GM21619 (cell line): ENCODE results near the gene TBC1D10A.
A peak's percentile ranks its signal among the peaks of the same experiment; 100 is the strongest.

Experiments
- ATAC-seq: cut with Tn5 transposase; IDR thresholded peaks from one replicate; pipeline ENCODE4 v1.9.1; 2021; ENCODE audit not compliant: unreplicated experiment

The TBC1D10A gene, protein sequence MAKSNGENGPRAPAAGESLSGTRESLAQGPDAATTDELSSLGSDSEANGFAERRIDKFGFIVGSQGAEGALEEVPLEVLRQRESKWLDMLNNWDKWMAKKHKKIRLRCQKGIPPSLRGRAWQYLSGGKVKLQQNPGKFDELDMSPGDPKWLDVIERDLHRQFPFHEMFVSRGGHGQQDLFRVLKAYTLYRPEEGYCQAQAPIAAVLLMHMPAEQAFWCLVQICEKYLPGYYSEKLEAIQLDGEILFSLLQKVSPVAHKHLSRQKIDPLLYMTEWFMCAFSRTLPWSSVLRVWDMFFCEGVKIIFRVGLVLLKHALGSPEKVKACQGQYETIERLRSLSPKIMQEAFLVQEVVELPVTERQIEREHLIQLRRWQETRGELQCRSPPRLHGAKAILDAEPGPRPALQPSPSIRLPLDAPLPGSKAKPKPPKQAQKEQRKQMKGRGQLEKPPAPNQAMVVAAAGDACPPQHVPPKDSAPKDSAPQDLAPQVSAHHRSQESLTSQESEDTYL

DNA sequence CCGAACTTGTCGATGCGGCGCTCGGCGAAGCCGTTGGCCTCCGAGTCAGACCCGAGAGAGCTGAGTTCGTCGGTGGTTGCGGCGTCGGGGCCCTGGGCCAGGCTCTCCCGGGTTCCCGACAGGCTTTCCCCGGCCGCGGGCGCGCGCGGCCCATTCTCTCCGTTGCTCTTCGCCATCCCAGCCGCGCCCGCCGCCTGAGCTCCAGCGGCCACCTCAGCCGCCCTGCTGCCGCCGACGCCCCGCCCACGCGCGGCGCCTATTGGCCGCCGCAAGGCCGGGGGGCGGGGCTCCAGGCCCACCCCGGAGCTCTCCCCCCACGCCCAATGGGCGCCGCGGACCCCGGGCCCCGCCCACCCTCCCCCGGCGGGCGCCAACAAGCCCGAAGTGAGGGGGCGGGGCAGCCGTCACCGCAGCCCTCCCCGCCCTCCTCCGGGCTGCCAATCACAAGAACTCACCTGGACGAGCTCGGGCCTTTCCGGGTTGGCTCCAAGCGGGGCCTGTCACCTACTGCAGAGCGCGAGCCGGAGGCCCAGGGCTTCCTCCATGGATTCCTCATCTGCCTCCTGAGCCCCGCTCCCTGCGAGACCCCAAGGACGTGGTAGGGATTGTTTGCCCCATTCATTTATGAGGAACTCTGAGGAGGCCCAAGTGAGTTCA, at the start of gene TBC1D10A:
TBC1D10A (minus strand) TSS at position 236 of the 657 bp plus-strand sequence; CDS start at position 176, 60 bp downstream.
- ATAC-seq, result peak; percentile 90

DNA sequence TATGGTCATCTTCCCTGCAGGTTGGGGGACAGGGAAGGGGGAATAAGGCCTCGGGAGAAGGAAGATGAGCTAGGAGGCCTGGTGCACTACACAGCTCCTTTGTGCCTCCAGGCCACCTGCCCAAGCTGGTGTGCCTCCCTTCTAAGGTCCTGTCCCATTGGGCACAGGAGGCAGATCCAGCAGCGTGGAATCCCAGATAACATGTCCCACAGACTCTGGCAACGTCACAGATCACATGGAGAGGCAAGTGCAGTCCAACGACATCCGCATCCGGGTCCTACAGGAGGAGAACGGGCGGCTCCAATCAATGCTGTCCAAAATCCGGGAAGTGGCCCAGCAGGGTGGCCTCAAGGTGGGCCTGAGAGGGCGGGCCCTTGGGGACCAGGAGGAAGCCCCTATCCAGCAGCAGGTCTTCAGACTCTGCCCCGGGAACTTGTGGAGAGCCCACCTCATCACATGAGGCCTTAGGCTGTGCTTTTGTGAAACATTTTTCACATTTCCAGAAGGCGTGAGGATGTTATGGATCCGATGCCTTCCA, 48.6 kb upstream of the TBC1D10A start:
- ATAC-seq, result no peak

DNA sequence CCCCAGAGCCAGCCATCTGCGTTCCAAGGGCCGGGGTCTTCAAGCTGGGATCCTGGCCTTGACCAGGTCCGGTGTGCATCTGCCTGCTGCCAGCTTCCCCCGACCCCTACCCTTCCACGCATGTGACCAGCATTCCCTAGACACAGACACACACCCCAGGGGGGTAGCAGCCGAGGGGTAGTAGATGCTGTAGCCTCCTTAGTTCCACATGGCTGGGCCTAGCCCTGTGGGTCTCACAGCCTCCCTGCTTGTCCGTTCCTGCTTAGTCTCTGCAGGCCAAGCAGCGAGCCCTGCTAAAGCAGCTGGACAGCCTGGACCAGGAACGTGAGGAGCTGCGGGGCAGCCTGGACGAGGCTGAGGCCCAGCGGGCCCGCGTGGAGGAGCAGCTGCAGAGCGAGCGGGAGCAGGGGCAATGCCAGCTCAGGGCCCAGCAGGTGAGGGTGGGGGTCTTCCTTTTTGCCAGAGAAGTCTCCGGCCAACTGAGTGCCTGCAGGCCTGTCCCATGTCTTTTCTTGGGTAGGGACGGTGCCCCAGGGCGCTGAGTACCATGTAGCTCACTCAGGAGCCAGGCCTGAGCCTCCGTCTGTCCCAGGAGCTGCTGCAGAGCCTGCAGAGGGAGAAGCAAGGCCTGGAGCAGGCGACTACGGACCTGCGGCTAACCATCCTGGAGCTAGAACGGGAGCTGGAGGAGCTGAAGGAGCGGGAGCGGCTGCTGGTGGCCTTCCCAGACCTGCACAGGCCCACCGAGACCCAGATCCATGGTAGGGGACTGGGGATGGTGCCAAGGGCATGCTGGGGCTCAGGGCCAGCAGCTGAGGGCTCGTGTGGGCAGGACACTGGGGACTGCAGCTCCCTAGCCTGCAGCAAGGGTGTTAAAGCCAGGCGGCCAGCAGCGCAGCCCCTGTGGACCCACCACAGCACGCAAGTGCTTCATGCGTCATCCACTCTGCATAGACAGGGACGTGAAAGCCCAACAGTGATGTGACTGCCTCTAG, 46.9 kb upstream of the TBC1D10A start:
- no peak for ATAC-seq

DNA sequence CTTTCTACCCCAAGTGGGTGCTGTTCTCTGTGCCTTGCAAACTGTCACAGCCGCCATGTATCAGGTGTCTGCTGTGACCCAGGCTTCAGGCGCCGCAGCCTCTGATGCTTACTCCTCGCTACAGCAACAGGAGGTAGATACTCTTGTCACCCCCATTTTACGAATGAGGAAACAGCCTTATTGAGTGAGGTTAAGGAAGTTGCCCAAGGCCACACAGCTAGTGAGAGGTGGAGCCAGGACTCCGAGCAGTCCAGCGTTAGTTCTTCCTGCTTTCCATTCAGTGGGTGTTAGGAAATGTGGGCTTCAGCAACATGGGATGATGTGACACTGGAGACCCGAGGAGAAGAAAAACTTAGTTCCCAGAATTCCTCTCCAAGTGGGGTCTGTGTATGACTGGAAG, 46.2 kb upstream of the TBC1D10A start:
- ATAC-seq, result no peak

DNA sequence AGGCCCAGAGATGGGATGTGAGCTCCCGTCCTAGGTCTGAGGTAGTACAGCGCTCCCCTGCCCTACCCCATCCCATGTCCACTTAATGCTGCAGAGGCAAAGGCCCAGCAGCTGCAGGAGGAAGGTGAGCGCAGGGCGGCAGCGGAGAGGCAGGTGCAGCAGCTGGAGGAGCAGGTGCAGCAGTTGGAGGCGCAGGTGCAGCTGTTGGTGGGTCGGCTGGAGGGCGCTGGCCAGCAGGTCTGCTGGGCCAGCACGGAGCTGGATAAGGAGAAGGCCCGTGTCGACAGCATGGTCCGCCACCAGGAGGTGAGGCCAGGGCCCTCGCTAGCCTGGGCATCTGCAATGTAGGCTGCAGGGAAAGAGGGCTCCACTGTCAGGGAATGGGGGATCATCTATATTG, 45.2 kb upstream of the TBC1D10A start:
- no peak for ATAC-seq

DNA sequence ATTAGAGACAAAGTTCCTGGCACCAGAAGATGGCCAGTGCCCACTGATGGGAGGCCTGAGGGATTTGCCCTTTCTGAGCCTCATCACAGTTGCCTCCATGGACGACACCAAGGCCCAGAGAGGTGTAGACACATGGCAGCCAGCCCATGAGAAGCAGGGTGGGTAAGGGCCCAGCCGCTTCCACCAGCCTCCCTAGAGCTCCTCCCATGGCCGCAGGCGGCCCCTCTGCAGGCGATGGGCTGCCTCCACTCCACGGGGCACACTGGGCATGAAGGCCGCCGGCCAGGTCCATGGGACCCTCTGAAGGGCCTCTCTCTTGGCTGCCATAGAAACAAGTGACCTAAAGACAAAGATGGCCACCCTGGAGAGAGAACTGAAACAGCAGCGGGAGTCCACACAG, 44.6 kb upstream of the TBC1D10A start:
- ATAC-seq, result no peak

DNA sequence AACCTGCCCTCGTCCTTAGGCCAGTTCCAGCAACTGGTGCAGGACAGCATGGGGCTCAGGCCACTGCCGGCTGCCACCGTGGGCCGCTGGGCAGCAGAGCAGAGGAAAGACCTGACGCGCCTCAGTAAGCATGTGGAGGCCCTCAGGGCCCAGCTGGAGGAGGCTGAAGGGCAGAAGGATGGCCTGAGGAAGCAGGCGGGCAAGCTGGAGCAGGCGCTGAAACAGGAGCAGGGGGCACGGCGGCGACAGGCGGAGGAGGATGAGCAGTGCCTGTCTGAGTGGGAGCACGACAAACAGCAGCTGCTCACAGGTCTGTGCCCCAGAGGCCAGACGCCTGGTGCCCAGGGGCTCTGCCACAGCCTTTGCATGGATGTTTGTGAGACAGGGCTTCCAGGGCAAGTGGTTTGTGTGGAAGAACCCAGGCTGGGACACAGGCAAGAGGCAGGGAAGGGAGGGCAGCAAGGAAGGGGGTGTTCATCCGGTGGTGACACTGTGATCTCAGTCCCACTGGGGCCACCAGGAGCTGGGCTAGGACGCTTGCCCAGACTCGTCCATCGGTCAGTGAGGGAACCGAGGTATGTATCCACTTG, 44.0 kb upstream of the TBC1D10A start:
- no peak for ATAC-seq

DNA sequence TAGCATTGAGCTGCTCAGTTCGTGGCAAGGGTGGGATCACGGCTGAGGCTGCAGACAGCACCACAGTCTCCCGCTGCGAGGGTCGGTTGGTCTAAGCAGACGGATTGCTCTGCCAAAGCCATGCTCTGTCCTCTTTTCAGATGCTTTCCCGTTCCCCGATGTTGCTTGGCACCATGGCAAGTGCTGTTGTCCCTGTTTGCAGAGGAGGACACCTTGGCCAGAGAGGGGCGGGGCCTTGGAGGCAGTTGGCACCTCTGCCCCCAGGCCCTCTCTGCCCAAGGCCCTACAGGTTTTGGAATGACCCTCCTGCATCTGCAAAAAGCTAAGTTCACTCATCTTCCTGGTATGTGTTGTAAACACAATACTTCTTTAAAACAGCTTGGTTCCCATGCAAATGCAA, 41.7 kb upstream of the TBC1D10A start:
- ATAC-seq, result no peak

DNA sequence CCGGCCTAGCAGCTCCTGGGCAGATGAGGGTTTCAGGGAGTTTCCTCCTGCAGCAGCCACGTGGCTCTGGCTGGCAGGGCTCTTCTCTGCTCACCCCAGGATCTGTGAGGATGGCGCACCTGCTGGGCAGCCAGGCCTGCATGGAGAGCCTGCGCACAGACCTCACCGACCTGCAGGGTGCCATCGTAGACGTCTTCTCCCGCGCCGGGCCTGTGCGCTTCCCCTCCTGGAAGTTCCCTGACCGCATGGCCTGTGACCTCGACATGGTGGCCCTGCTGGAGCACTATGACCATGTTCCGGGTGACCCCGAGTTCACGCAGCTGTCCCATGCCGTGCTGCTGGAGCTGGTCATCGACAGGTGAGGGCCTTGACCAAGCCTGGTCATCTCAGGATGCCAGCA, 39.1 kb upstream of the TBC1D10A start:
- ATAC-seq, result no peak

DNA sequence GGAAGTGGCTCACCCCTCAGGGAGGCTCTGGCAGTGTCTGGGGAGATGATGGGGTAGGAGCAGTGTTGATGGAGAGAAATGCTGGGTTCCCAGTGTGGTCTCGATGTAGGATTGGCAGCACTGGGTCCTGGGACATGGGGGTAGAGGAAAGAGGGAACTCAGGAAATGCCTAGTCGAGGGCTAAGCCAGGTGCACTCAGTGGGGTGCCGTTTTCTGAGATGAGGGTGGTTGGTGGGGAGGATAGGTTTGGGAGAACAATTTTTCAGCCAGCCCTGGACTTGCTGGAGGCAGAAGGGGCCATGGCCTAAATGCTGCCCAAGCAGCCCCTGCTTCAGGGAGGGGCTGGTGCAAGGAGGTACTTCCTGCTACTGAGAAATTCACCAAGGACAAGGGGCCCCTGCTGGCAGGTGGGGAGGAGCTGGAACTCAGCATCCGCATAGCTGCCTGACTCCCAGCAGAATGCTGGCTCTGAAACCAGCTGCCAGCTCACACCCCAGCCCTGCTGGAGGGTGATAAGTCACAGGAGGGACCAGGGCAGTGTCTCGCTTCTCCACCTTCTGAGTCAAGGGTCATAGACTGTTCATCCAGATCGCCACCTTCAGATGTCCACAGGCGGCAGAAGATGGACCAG, 36.0 kb upstream of the TBC1D10A start:
- no peak for ATAC-seq

DNA sequence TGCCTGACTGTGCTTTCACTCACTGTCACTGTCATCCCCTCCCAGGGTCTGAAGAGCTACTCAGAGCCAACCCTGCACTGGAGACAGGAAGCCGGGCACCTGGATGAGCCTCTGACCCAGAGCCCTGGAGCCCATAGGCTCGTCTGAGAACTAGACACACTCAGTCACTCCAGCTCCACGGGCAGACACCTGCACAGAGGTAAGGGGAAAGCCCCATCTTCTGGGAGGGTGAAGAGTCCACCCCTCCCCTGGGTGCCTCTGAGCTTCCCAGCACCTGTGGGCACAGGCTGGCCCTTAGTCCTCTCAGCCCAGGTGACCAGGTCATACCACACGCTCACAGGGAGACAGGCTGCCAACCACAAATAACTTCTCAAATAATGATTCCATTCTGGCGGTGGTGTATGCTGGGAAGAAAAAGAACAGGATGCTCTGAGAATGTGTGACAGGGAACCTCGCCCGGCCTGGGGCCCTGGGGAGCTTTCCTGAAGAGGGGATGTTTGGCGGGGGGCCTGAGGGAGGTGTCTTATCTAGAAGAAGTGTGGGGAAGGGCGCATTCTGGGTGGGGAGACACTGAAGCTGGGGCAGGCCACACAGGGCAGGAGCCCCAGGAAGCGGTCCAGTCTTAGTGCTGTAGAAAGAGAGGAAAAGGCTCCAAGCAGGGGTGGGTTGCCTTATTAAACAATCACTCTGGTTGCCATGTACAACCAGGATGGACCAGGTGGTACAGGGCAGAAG, 35.3 kb upstream of the TBC1D10A start:
- no peak for ATAC-seq

DNA sequence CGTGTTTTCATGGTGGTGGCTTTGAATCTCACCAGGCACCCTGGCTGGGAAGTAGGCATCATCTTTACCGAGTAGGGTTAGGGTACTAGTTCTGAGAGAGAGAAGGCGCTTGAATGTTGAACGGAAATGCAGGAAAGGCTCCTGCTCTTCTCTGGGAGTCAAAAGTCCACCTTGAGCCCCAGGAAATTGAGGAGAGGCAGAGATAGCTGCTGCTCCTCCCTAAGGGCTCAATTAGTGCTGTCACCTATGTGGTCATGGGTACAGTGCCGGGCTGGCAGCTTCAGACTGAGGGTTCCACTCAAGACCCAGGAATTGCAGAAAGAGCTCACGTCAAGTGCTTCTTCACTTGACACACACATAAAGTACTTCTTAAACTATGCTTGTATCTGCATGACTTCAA, 31.8 kb upstream of the TBC1D10A start:
- no peak for ATAC-seq

DNA sequence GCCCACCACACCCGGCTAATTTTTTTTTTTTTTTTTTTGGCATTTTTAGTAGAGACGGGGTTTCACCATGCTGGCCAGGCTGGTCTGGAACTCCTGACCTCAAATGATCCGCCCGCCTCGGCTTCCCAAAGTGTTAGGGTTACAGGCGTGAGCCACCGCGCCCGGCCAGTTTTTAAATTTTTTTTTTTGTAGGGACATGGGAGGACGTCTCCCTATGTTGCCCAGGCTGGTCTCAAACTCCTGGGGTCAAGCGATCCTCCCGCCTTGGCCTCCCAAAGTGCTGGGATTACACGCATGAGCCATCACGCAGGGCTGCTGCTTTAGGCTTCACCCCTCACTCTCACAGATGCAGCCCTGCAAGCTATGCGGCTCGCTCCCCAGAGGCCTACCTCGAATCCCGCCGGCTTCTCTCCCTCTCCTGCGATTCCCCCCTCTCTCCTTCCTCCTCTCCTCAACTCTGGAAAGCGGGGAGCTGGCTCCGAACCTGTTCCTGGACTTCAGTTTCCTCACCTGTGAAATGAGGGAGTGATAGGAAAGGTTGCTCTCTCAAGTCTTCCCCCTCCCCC, 31.0 kb upstream of the TBC1D10A start:
- ATAC-seq, result no peak

DNA sequence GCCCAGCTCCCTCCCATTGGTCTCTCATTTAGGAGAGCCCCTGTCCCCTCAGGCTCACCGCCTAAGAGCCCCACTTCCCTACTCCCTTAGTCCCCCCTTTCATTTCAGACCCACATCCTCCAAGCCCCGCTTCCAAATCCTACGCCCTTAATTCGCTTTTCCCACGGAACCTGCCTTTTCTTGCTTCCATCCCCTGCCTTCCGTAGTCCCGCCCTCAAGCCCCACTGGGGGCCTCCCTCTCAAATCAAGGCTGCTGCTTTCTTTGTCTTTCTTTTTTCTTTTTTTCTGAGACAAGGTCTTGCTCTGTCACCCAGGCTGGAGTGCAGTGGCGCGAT, 30.5 kb upstream of the TBC1D10A start:
- ATAC-seq, result no peak

DNA sequence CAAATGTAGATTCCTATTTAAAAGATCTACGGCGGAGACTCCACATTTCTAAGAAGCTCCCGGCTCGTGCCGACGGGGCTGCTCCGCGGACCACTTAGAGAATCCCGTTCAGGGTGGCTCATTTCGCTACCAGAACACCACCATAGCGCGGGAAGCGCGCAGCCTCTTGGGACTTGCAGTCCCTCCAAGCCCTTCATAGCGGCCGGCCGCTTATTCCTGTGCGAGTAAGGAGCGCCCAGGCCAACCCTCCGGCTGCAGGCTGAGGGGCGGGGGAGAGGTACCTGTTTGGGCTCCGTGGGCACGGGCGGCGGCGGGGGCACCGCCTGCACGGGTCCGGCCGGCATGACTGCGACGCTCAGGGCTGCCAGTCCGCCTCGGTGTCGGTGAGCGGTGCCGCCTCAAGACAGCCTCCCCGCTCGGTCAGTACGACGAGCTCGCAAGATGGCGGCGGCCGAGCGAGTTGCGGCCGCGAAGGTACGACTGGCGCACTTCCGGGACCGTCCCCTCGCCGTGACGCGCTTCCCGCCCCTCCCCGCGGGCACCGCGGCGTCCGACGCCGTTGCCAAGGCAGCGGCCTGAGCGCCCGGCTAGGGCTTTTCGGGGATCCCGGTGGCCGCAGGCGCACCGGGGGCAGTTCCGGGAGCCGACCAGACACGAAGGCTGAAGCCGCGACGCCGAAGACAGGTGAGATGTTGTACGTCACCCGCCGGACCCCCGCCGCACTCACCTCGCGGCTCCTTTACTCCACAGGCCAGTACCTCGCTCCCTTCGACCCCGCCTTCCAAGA, 29.9 kb upstream of the TBC1D10A start, which contains the start of the genes CCDC157 and SF3A1:
CCDC157 (plus strand) TSS at position 559 of the 787 bp plus-strand sequence. CDS start 8,994 bp downstream, outside the sequence.
SF3A1 (minus strand) TSS at position 446 of the 787 bp plus-strand sequence; CDS start at position 344, 102 bp downstream.
- peak; percentile 82 for ATAC-seq

DNA sequence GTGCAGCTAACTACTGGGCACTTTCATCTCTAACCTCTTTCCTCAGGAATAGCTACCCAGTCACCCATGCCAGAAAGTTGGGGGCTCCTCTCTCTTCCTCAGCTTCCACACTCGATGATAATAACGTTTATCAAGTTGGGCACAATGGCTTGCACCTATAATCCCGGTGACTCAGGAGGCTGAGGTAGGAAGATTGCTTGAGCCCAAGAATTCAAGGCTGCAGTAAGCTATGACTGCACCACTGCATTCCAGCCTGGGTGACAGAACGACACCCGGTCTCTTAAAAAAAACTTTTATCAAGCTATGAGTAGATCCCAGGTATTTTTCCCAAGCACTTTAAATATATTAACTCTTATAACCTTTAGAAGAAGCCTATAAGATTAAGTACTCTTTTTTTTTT, 27.9 kb upstream of the TBC1D10A start:
- ATAC-seq, result no peak

DNA sequence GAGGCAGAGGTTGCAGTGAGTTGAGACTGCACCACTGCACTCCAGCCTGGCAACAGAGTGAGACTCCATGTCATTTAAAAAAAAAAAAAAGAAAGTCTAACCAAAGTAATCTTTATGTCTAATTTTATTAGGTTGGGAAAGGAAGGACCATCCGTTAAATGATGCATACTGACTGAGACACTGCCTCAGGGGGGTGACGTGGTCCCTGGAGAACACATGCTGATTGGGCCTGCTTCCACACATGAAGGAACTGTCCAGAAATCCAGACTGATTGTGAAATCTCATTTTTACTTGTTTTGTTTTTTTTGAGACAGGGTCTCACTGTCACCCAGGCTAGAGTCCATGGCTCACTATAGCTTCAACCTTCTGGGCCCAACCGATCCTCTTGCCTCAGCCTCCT, 24.5 kb upstream of the TBC1D10A start:
- ATAC-seq, result no peak

DNA sequence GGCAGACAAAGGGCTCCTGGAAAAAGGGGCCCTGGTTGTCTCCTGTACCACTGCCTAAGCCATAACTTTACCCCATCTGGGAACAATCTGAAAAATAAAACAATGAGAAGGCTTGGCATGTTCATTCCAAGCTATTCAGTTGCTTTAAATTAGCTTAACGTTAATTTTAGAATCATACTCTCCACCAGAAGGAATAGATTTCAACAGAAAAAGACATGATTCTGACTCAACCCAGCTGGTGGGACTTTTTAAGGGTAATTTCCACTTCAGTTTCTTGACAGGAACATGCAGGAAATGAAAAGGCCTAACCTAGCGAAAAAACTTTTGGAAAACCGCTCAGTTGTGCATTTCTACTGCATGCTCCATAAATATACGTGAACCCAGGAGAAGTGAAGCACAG, 22.1 kb upstream of the TBC1D10A start:
- no peak for ATAC-seq
